Activated CD4-positive, alpha-beta T cell treated with anti-CD3 and anti-CD28 coated beads for 48 hours (primary cell): ENCODE measurements around the gene ATRN.

Experiments
- DNase-seq: peaks from one replicate; pipeline ENCODE4 v3.0.0-alpha.2; 2020

The ATRN gene

GRCh38 chr20:3660262-3661059 is 189.6 kb downstream of the ATRN start:
- DNase-seq = no peak

GRCh38 chr20:3661060-3661813 is 190.4 kb downstream of the ATRN start:
- no peak for DNase-seq

- no peak for DNase-seq
Observed at GRCh38 chr20:3661814-3662665, 191.2 kb downstream of the ATRN start.

- DNase-seq = no peak
Observed at GRCh38 chr20:3663031-3663701, 192.3 kb downstream of the ATRN start, which contains the start of gene GFRA4. Gene GFRA4 (minus strand): TSS chr20:3663399. CDS start chr20:3663399, 0 bp downstream.

GRCh38 chr20:3663858-3664257 is 193.0 kb downstream of the ATRN start:
- DNase-seq = no peak

- DNase-seq = no peak
Observed at GRCh38 chr20:3667434-3668037, 196.7 kb downstream of the ATRN start.

GRCh38 chr20:3669710-3670367 is 199.0 kb downstream of the ATRN start:
- DNase-seq = no peak

GRCh38 chr20:3670511-3670910 is 199.7 kb downstream of the ATRN start:
- no peak for DNase-seq

GRCh38 chr20:3670945-3671344 is 200.1 kb downstream of the ATRN start:
- no peak for DNase-seq

GRCh38 chr20:3671986-3672546 is 201.2 kb downstream of the ATRN start:
- DNase-seq = no peak

- no peak for DNase-seq
Observed at GRCh38 chr20:3672547-3673171, 201.8 kb downstream of the ATRN start.

- DNase-seq = no peak
Observed at GRCh38 chr20:3673221-3674070, 202.6 kb downstream of the ATRN start.

GRCh38 chr20:3674447-3674846 is 203.6 kb downstream of the ATRN start:
- no peak for DNase-seq

- DNase-seq = no peak
Observed at GRCh38 chr20:3674995-3675900, 204.4 kb downstream of the ATRN start.

GRCh38 chr20:3677733-3678132 is 206.9 kb downstream of the ATRN start:
- no peak for DNase-seq

GRCh38 chr20:3678198-3678597 is 207.4 kb downstream of the ATRN start:
- no peak for DNase-seq

- DNase-seq = no peak
Observed at GRCh38 chr20:3678856-3679720, 208.3 kb downstream of the ATRN start.
